ENCODE data around the gene RSBN1.

DNA sequence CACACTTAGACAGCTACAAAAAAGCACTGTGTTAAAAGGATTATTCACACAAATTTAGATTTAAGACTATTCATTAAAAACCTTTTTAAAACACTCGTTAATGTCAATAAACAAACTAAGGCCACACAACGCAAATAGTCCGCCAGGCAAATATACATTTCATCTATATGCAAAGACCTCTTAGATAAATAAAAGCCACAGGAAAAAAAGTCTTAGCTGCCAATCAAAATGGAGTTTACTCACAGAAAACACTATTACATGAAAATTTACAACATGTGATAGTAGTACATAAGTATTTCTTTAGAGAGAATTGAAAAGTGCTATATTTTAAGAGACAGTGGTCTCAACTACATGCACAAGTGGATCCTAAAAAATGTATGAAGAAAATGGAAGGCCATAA, 50.3 kb downstream of the RSBN1 start:
- TF ChIP-seq EZH2 (IDR thresholded peaks at IDR 0.05; ENCODE audit: low read depth, unreplicated experiment) (no peak), POLR2AphosphoS5 (IDR thresholded peaks at IDR 0.05; ENCODE audit: low read depth) (no peak), EZH2phosphoT487 (IDR thresholded peaks at IDR 0.05; ENCODE audit: unreplicated experiment) (no peak), NANOG (IDR thresholded peaks at IDR 0.05; ENCODE audit: borderline replicate concordance) (no peak), JUNB (IDR thresholded peaks at IDR 0.05; ENCODE audit: unreplicated experiment) (no peak)
- TF ChIP-seq, protein P1, sequence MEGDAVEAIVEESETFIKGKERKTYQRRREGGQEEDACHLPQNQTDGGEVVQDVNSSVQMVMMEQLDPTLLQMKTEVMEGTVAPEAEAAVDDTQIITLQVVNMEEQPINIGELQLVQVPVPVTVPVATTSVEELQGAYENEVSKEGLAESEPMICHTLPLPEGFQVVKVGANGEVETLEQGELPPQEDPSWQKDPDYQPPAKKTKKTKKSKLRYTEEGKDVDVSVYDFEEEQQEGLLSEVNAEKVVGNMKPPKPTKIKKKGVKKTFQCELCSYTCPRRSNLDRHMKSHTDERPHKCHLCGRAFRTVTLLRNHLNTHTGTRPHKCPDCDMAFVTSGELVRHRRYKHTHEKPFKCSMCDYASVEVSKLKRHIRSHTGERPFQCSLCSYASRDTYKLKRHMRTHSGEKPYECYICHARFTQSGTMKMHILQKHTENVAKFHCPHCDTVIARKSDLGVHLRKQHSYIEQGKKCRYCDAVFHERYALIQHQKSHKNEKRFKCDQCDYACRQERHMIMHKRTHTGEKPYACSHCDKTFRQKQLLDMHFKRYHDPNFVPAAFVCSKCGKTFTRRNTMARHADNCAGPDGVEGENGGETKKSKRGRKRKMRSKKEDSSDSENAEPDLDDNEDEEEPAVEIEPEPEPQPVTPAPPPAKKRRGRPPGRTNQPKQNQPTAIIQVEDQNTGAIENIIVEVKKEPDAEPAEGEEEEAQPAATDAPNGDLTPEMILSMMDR (conservative IDR thresholded peaks at IDR 0.05; ENCODE audit: low read depth in 2 of 2) = no peak
